SK-MEL-5 (cell line): Measurements from ENCODE around the gene PRICKLE2. TPM values are rescaled to one million over a fixed set of nuclear protein-coding genes. Genes with fewer than 3 reads are reported as not detected.

Experiments used
- small RNA-seq, 2 experiments: library from RNA; depleted of rRNA; stranded (forward); fragments of <200 nt; gene quantifications; one replicate each; pipeline ENCODE3, GENCODE V24; 2014
- total RNA-seq: library from RNA; depleted of rRNA; stranded (reverse); fragments of >200 nt; shearing (Covaris generic); gene quantifications from 2 replicates; pipeline ENCODE4 v1.2.3, GENCODE V29; 2014; rRNA removed

Gene PRICKLE2
- total RNA-seq, 1 experiment from 2014 or later: 1.5 TPM

Small RNA genes within 50 kb of the gene (small RNA-seq; reads per million reads assigned to genes)
- gene RF00012: 0 to 0.12 reads per million in 2 experiments

Other genes with a start within 250 kb of the PRICKLE2 start
- 108 and 129 TPM in 2 replicates for gene PSMD6, start 202.0 kb downstream of the PRICKLE2 start, total RNA-seq